Uterus (tissue), 2 donors: ENCODE measurements around the gene EPHA1.

Source experiments
- POLR2A ChIP-seq, 2 donors: fragments of 450-650 bp; IDR thresholded peaks; one replicate each; pipeline ENCODE4 v1.6.1; 2016; ENCODE audit warnings: antibody characterized with exemption in 2 of 2, mild to moderate bottlenecking in 1 of 2, moderate library complexity in 1 of 2
- TF ChIP-seq, protein P1 (sequence below), 4 experiments: fragments of 200-600 bp in 2 of 4; fragments of 450-650 bp in 2 of 4; sonication (generic) in 2 of 4; IDR thresholded peaks; one replicate each; pipeline ENCODE4 v1.5.1; 2016 to 2019; ENCODE audit warnings: antibody characterized with exemption in 4 of 4, mild to moderate bottlenecking in 2 of 4, moderate library complexity in 1 of 4

- TF ChIP-seq, protein P1, sequence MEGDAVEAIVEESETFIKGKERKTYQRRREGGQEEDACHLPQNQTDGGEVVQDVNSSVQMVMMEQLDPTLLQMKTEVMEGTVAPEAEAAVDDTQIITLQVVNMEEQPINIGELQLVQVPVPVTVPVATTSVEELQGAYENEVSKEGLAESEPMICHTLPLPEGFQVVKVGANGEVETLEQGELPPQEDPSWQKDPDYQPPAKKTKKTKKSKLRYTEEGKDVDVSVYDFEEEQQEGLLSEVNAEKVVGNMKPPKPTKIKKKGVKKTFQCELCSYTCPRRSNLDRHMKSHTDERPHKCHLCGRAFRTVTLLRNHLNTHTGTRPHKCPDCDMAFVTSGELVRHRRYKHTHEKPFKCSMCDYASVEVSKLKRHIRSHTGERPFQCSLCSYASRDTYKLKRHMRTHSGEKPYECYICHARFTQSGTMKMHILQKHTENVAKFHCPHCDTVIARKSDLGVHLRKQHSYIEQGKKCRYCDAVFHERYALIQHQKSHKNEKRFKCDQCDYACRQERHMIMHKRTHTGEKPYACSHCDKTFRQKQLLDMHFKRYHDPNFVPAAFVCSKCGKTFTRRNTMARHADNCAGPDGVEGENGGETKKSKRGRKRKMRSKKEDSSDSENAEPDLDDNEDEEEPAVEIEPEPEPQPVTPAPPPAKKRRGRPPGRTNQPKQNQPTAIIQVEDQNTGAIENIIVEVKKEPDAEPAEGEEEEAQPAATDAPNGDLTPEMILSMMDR (IDR thresholded peaks at IDR 0.05): no peak
- TF ChIP-seq POLR2A (IDR thresholded peaks at IDR 0.05): no peak
Observed at GRCh38 chr7:143368387-143368786, 40.3 kb downstream of the EPHA1 start.
